ENCODE data around the gene ZBTB3. TPM values are rescaled to one million over a fixed set of nuclear protein-coding genes. Genes with fewer than 3 reads are reported as not detected.

The ZBTB3 gene
- total and polyA plus RNA-seq, 2 of the 8 experiments (the other 6 are each of a cell fraction or from before 2014, with no cell fraction given): 30.2 to 76.9 TPM

DNA sequence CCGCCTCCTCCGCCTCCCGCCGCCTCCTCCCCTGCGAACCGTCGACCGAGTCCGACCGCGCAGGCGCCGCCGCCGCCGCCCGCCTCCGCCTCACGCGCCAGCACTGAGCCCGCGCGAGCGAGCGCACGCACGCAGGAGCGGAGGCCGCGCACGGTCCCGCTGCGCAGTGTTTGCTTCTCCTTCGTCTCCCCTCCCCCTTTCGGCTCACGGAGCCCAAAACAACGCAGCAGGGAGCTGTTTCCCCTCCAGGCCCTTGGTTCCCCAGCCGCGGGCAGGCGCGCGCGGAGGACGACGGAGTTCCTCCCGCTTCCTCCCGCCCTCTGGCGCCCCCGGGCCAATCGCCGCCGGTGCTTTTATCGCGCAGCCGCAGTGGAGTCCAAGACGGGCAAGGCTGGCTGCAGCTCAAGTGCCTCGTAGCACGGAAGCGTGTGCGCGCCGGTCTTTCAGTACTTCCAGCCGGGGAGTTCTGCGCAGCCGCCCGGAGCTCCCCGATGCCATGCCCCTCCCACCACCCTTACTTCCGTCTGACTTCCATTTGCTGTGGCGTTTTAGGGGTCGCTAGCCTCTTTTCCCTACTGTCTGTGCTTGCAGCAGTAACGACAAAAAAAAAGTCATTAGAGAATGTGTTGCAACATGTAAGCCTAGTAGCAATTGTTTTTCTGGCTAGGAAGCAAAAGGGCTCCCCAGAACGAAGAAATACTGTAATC lies 26.6 kb downstream of the ZBTB3 start, which contains the start of gene HNRNPUL2 (continued):
- no peak for TF ChIP-seq RAD21 (IDR thresholded peaks at IDR 0.05 in 1 of 2, conservative IDR thresholded peaks at IDR 0.05 in 1 of 2; ENCODE audit: low read depth in 2 of 2, low read length in 2 of 2)
- TF ChIP-seq POLR2A (IDR thresholded peaks at IDR 0.05; ENCODE audit: control extremely low read depth in 1 of 2, low read depth in 2 of 2, low read length in 2 of 2): peak; percentile 90
